HEK293 (cell line): ENCODE data around the gene DDX41.
A peak's percentile ranks its signal among the peaks of the same experiment; 100 is the strongest.

Experiments
- BCL11B ChIP-seq: fragments of 450-650 bp; formaldehyde crosslinking; IDR thresholded peaks from 2 replicates; pipeline ENCODE4 v1.5.1; 2016; ENCODE audit warnings: low read depth, missing biosample characterization, missing genetic modification characterization
- GLIS1 ChIP-seq: fragments of 450-650 bp; formaldehyde crosslinking; IDR thresholded peaks from 2 replicates; pipeline ENCODE4 v1.5.1; 2016; ENCODE audit warnings: missing biosample characterization, missing genetic modification characterization
- GLIS2 ChIP-seq: fragments of 450-650 bp; formaldehyde crosslinking; IDR thresholded peaks from 2 replicates; pipeline ENCODE4 v1.5.1; 2016; ENCODE audit warnings: missing biosample characterization, missing genetic modification characterization
- IKZF3 ChIP-seq: fragments of 450-650 bp; IDR thresholded peaks from 2 replicates; pipeline ENCODE4 v1.5.0; 2018; ENCODE audit warnings: missing biosample characterization, mild to moderate bottlenecking, missing genetic modification characterization, moderate library complexity
- INSM2 ChIP-seq: fragments of 450-650 bp; formaldehyde crosslinking; IDR thresholded peaks from 2 replicates; pipeline ENCODE4 v1.5.1; 2016; ENCODE audit warnings: missing biosample characterization, missing genetic modification characterization
- KLF8 ChIP-seq: fragments of 450-650 bp; formaldehyde crosslinking; IDR thresholded peaks from 2 replicates; pipeline ENCODE4 v1.5.1; 2016; ENCODE audit warnings: missing biosample characterization, missing genetic modification characterization
- MYNN ChIP-seq: fragments of 450-650 bp; formaldehyde crosslinking; IDR thresholded peaks from 2 replicates; pipeline ENCODE4 v1.5.1; 2016; ENCODE audit warnings: missing biosample characterization, missing genetic modification characterization, borderline replicate concordance
- PRDM1 ChIP-seq: fragments of 450-650 bp; formaldehyde crosslinking; IDR thresholded peaks from 2 replicates; pipeline ENCODE4; 2016; ENCODE audit warnings: missing biosample characterization, missing genetic modification characterization
- PRDM6 ChIP-seq: fragments of 450-650 bp; formaldehyde crosslinking; IDR thresholded peaks from 2 replicates; pipeline ENCODE4 v1.5.1; 2017; ENCODE audit warnings: missing biosample characterization, missing genetic modification characterization
- SP2 ChIP-seq: fragments of 450-650 bp; formaldehyde crosslinking; IDR thresholded peaks from 2 replicates; pipeline ENCODE4 v1.5.1; 2016; ENCODE audit warnings: missing biosample characterization, missing genetic modification characterization
- ZBTB26 ChIP-seq: fragments of 450-650 bp; formaldehyde crosslinking; optimal IDR thresholded peaks from 2 replicates; pipeline ENCODE3; 2016; ENCODE audit warnings: missing biosample characterization, mild to moderate bottlenecking, missing genetic modification characterization
- ZBTB8A ChIP-seq: fragments of 450-650 bp; formaldehyde crosslinking; IDR thresholded peaks from 2 replicates; pipeline ENCODE4 v1.5.1; 2016; ENCODE audit warnings: missing biosample characterization, missing genetic modification characterization
- ZFP37 ChIP-seq: fragments of 450-650 bp; formaldehyde crosslinking; IDR thresholded peaks from 2 replicates; pipeline ENCODE4 v1.5.1; 2016; ENCODE audit warnings: missing biosample characterization, missing genetic modification characterization
- ZIC2 ChIP-seq: fragments of 450-650 bp; formaldehyde crosslinking; IDR thresholded peaks from 2 replicates; pipeline ENCODE4 v1.5.1; 2016; ENCODE audit warnings: missing biosample characterization, missing genetic modification characterization
- ZNF366 ChIP-seq: fragments of 450-650 bp; formaldehyde crosslinking; conservative IDR thresholded peaks from 2 replicates; pipeline ENCODE4 v1.5.1; 2016; ENCODE audit warnings: missing biosample characterization, missing genetic modification characterization
- ZNF560 ChIP-seq: fragments of 450-650 bp; formaldehyde crosslinking; IDR thresholded peaks from 2 replicates; pipeline ENCODE4 v1.5.1; 2017; ENCODE audit warnings: missing biosample characterization, missing genetic modification characterization, borderline replicate concordance
- ZNF600 ChIP-seq: fragments of 450-650 bp; formaldehyde crosslinking; IDR thresholded peaks from 2 replicates; pipeline ENCODE4 v1.5.1; 2016; ENCODE audit warnings: missing biosample characterization, missing genetic modification characterization
- ZNF624 ChIP-seq: fragments of 450-650 bp; formaldehyde crosslinking; IDR thresholded peaks from 2 replicates; pipeline ENCODE4 v1.5.1; 2017; ENCODE audit warnings: missing biosample characterization, missing genetic modification characterization
- ZNF692 ChIP-seq: fragments of 450-650 bp; formaldehyde crosslinking; IDR thresholded peaks from 2 replicates; pipeline ENCODE4 v1.5.1; 2016; ENCODE audit warnings: missing biosample characterization, missing genetic modification characterization
- ZNF776 ChIP-seq: fragments of 450-650 bp; formaldehyde crosslinking; IDR thresholded peaks from 2 replicates; pipeline ENCODE4 v1.5.0; 2017; ENCODE audit warnings: missing biosample characterization, missing genetic modification characterization, borderline replicate concordance

Gene DDX41

DNA sequence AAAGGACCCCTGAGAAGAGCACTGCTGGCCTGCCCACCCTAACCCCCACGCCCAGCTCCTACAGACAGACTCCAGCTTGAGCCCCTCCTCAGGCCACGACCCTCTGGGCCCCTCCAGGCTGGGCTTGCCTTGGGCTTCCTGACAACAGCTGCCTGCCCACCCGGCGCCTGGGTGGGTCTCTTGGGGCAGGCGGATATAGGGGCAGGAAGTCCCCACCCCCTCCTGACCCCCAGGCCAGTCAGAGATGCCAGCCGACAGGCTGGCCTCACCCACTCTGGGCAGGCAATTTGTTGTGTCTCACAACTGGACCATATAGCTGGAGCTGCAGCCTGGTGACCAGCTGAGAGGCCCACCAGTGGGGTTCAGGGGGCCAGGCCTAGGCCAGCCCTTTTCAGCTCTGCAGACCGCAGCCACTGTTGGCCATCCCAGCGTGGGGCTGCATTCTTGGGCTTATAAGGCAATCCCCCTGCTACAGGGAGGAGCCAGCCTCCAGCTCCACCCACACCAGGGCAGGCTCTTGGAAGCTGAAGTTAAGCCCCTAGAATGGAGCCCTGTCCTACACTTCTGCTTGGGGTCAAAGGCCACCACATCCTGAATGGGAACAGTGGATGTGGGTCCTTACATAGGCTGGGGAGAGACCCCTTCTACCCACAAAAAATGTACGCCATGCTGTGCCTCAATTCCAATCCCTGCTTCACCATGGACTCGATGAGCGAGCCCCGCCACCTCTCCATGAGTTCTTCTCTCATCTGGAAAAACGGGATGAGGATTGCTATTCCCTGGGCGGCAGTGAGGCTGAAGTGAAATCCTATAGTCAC lies 21.3 kb downstream of the DDX41 start (continued):
- TF ChIP-seq PRDM6 (tag by site-specific recombination) (no peak), ZNF366 (tag by site-specific recombination) (peak; percentile 18; the same call in 1 of the 2 replicates), ZFP37 (no peak), ZNF600 (tag by site-specific recombination) (0 out of 2 replicates have a peak, but pooled peaks have one; percentile 6), ZBTB26 (tag by site-specific recombination) (no peak), INSM2 (tag by site-specific recombination) (no peak), ZNF776 (tag by site-specific recombination) (no peak), ZNF560 (tag by site-specific recombination) (no peak), MYNN (tag by site-specific recombination) (no peak), ZNF692 (tag by site-specific recombination) (no peak), ZBTB8A (tag by site-specific recombination) (0 out of 2 replicates have a peak, but pooled peaks have one; percentile 35), GLIS1 (tag by site-specific recombination) (peak; percentile 61), IKZF3 (peak; percentile 77; the same call in 1 of the 2 replicates), ZNF624 (0 out of 2 replicates have a peak, but pooled peaks have one; percentile 27), BCL11B (tag by site-specific recombination) (peak; percentile 12; the same call in 1 of the 2 replicates), GLIS2 (peak; percentile 70), SP2 (peak; percentile 60), ZIC2 (peak; percentile 78), PRDM1 (no peak), KLF8 (tag by site-specific recombination) (no peak)
- TF ChIP-seq, all 188 proteins: peak for 14
